ENCODE data around the gene PRKG1. TPM values are rescaled to one million over a fixed set of nuclear protein-coding genes. Genes with fewer than 3 reads are reported as not detected.
A peak's percentile ranks its signal among the peaks of the same experiment; 100 is the strongest.

The PRKG1 gene
- total and polyA plus RNA-seq, 2 experiments from 2014 or later: 18.2 to 21.1 TPM

DNA sequence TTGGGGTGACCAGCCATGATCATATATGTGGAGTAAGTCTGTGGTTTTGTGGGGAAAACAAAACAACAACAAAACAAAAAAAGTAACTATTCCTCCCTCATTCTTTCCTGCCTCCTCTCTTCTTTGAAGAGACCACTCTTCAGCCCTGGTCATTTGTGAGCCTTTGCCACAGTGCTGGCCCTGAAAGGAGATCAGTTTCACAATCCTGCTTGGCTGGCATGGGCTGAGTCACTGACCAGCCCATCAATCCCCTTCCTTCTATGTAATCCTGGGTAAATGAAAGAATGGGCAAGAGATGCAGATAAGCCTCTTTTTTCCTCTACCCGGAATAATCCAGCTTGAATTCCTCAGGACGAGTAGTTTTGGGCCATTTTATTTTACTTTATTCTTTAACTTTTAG is 611.5 kb downstream of the PRKG1 start:
- H3K36me3 ChIP-seq (ENCODE audit: insufficient read depth): no peaks in the 10 kb centered on the region
- ATAC-seq: no peak; the same call in 2 of the 3 replicates
- H3K27me3 ChIP-seq (ENCODE audit: insufficient read depth): no peaks in the 10 kb centered on the region
- TF ChIP-seq ZNF331 (CRISPR knock-in tag; IDR thresholded peaks at IDR 0.05; ENCODE audit: low read depth): no peak
- TF ChIP-seq, protein P1, sequence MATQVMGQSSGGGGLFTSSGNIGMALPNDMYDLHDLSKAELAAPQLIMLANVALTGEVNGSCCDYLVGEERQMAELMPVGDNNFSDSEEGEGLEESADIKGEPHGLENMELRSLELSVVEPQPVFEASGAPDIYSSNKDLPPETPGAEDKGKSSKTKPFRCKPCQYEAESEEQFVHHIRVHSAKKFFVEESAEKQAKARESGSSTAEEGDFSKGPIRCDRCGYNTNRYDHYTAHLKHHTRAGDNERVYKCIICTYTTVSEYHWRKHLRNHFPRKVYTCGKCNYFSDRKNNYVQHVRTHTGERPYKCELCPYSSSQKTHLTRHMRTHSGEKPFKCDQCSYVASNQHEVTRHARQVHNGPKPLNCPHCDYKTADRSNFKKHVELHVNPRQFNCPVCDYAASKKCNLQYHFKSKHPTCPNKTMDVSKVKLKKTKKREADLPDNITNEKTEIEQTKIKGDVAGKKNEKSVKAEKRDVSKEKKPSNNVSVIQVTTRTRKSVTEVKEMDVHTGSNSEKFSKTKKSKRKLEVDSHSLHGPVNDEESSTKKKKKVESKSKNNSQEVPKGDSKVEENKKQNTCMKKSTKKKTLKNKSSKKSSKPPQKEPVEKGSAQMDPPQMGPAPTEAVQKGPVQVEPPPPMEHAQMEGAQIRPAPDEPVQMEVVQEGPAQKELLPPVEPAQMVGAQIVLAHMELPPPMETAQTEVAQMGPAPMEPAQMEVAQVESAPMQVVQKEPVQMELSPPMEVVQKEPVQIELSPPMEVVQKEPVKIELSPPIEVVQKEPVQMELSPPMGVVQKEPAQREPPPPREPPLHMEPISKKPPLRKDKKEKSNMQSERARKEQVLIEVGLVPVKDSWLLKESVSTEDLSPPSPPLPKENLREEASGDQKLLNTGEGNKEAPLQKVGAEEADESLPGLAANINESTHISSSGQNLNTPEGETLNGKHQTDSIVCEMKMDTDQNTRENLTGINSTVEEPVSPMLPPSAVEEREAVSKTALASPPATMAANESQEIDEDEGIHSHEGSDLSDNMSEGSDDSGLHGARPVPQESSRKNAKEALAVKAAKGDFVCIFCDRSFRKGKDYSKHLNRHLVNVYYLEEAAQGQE (IDR thresholded peaks at IDR 0.05; ENCODE audit: unreplicated experiment): no peak
- TF ChIP-seq POLR2AphosphoS5 (IDR thresholded peaks at IDR 0.05; ENCODE audit: low read depth): no peak
- no peak for TF ChIP-seq EZH2 (IDR thresholded peaks at IDR 0.05; ENCODE audit: low read depth, unreplicated experiment)
- no peak for TF ChIP-seq STAT1 (IDR thresholded peaks at IDR 0.05; ENCODE audit: unreplicated experiment)
- TF ChIP-seq JUNB (IDR thresholded peaks at IDR 0.05; ENCODE audit: unreplicated experiment): no peak
- no peak for TF ChIP-seq CREB1 (CRISPR knock-in tag; IDR thresholded peaks at IDR 0.05; ENCODE audit: low read depth)
- no peak for TF ChIP-seq CTCF (conservative IDR thresholded peaks at IDR 0.05; ENCODE audit: low read depth in 2 of 2)
- TF ChIP-seq, protein P2, sequence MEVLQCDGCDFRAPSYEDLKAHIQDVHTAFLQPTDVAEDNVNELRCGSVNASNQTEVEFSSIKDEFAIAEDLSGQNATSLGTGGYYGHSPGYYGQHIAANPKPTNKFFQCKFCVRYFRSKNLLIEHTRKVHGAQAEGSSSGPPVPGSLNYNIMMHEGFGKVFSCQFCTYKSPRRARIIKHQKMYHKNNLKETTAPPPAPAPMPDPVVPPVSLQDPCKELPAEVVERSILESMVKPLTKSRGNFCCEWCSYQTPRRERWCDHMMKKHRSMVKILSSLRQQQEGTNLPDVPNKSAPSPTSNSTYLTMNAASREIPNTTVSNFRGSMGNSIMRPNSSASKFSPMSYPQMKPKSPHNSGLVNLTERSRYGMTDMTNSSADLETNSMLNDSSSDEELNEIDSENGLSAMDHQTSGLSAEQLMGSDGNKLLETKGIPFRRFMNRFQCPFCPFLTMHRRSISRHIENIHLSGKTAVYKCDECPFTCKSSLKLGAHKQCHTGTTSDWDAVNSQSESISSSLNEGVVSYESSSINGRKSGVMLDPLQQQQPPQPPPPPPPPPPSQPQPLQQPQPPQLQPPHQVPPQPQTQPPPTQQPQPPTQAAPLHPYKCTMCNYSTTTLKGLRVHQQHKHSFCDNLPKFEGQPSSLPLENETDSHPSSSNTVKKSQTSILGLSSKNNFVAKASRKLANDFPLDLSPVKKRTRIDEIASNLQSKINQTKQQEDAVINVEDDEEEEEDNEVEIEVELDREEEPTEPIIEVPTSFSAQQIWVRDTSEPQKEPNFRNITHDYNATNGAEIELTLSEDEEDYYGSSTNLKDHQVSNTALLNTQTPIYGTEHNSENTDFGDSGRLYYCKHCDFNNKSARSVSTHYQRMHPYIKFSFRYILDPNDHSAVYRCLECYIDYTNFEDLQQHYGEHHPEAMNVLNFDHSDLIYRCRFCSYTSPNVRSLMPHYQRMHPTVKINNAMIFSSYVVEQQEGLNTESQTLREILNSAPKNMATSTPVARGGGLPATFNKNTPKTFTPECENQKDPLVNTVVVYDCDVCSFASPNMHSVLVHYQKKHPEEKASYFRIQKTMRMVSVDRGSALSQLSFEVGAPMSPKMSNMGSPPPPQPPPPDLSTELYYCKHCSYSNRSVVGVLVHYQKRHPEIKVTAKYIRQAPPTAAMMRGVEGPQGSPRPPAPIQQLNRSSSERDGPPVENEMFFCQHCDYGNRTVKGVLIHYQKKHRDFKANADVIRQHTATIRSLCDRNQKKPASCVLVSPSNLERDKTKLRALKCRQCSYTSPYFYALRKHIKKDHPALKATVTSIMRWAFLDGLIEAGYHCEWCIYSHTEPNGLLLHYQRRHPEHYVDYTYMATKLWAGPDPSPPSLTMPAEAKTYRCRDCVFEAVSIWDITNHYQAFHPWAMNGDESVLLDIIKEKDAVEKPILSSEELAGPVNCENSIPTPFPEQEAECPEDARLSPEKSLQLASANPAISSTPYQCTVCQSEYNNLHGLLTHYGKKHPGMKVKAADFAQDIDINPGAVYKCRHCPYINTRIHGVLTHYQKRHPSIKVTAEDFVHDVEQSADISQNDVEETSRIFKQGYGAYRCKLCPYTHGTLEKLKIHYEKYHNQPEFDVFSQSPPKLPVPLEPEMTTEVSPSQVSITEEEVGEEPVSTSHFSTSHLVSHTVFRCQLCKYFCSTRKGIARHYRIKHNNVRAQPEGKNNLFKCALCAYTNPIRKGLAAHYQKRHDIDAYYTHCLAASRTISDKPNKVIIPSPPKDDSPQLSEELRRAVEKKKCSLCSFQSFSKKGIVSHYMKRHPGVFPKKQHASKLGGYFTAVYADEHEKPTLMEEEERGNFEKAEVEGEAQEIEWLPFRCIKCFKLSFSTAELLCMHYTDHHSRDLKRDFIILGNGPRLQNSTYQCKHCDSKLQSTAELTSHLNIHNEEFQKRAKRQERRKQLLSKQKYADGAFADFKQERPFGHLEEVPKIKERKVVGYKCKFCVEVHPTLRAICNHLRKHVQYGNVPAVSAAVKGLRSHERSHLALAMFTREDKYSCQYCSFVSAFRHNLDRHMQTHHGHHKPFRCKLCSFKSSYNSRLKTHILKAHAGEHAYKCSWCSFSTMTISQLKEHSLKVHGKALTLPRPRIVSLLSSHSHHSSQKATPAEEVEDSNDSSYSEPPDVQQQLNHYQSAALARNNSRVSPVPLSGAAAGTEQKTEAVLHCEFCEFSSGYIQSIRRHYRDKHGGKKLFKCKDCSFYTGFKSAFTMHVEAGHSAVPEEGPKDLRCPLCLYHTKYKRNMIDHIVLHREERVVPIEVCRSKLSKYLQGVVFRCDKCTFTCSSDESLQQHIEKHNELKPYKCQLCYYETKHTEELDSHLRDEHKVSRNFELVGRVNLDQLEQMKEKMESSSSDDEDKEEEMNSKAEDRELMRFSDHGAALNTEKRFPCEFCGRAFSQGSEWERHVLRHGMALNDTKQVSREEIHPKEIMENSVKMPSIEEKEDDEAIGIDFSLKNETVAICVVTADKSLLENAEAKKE (CRISPR knock-in tag; IDR thresholded peaks at IDR 0.05): no peak
- TF ChIP-seq ETS1 (IDR thresholded peaks at IDR 0.05): no peak
- TF ChIP-seq ZNF114 (CRISPR knock-in tag; IDR thresholded peaks at IDR 0.05): no peak
- no peak for TF ChIP-seq NANOG (IDR thresholded peaks at IDR 0.05; ENCODE audit: borderline replicate concordance)
- Mint-ChIP-seq H3K27me3 (ENCODE audit: insufficient read depth, low read depth, poor library complexity) (no peaks in the 10 kb centered on the region), H3K4me3 (no peak overlapping the region), H3K36me3 (ENCODE audit: low read depth) (peaks cover 8% of the 10 kb centered on the region), H3K4me1 (peaks cover 5% of the 10 kb centered on the region), H3K9me3 (peaks cover 8% of the 10 kb centered on the region), H3K27ac (peak overlapping the region; percentile 81; the same call in 1 of the 2 replicates)
- no peaks in the 10 kb centered on the region for H3K9me2 ChIP-seq (ENCODE audit: insufficient read depth)
- H3K4me1 ChIP-seq (ENCODE audit: insufficient read depth): peaks cover 6% of the 10 kb centered on the region; the same call in 1 of the 2 replicates
- H3K79me2 ChIP-seq (replicated peaks; ENCODE audit: insufficient read depth): no peaks in the 10 kb centered on the region
- no peaks in the 10 kb centered on the region for H4K20me1 ChIP-seq (replicated peaks; ENCODE audit: insufficient read depth)
- H3F3A ChIP-seq (replicated peaks; ENCODE audit: low read depth): no peaks in the 10 kb centered on the region
- DNase-seq (ENCODE audit: low spot score): no peak
- H3K4me2 ChIP-seq: no peak overlapping the region
- no peak overlapping the region for H3K27ac ChIP-seq (ENCODE audit: low read depth)
- H3K4me3 ChIP-seq: no peak overlapping the region
- H2AFZ ChIP-seq: no peak overlapping the region

Data from GM23338 (cell line).